Muscle layer of colon (tissue), 2 donors: Measurements from ENCODE around the gene CR1L.
"Not testable (repeated sequence)": the region's sequence is repeated elsewhere in the genome, so short reads cannot be mapped to it uniquely, and the experiment has no call there.

Experiments
- H3K27ac ChIP-seq: one replicate; pipeline ENCODE4 v1.7.0; 2013; ENCODE audit warnings: low read depth, mild to moderate bottlenecking, low read length, moderate library complexity
- H3K27me3 ChIP-seq, 2 donors: one replicate each; pipeline ENCODE4 v1.7.0; 2013; ENCODE audit warnings: low read length in 2 of 2, mild to moderate bottlenecking in 2 of 2; ENCODE audit not compliant: insufficient read depth in 2 of 2, control insufficient read depth in 1 of 2
- H3K36me3 ChIP-seq: one replicate; pipeline ENCODE4 v1.7.0; 2013; ENCODE audit warnings: mild to moderate bottlenecking, low read length; ENCODE audit not compliant: insufficient read depth
- H3K4me1 ChIP-seq: one replicate; pipeline ENCODE4 v1.7.0; 2013; ENCODE audit warnings: mild to moderate bottlenecking, low read length; ENCODE audit not compliant: insufficient read depth
- H3K4me3 ChIP-seq, 2 donors: one replicate each; pipeline ENCODE4 v1.7.0; 2013; ENCODE audit warnings: low read length in 2 of 2, low read depth in 1 of 2, mild to moderate bottlenecking in 1 of 2, moderate library complexity in 1 of 2
- H3K9ac ChIP-seq: one replicate; pipeline ENCODE4 v1.7.0; 2013; ENCODE audit warnings: low read length
- H3K9me3 ChIP-seq: one replicate; pipeline ENCODE4 v1.7.0; 2013; ENCODE audit warnings: mild to moderate bottlenecking, low read length
- donor health status: abdominal sarcoma.
- donor health status: Adenocarcinoma of cecum.

CR1L gene

GRCh38 chr1:207644852-207645634 lies at the start of gene CR1L:
TSS of gene CR1L (plus strand) at chr1:207645133. CDS start at chr1:207645234, 101 bp downstream.
- Histone ChIP-seq H3K4me3 (peak within 1 kb of the TSS; percentile 68 to 75), H3K27me3 (no peaks in the 10 kb centered on the region), H3K9ac (no peak within 1 kb of the TSS), H3K27ac (no peak within 1 kb of the TSS), H3K9me3 (no peaks in the 10 kb centered on the region), H3K36me3 (no peaks in the 10 kb centered on the region), H3K4me1 (peaks cover 6% of the 10 kb centered on the region)

GRCh38 chr1:207603777-207604176 lies 41.2 kb upstream of the CR1L start:
- no peak overlapping the region for H3K4me3 ChIP-seq
- no peaks in the 10 kb centered on the region for H3K4me1 ChIP-seq
- no peak overlapping the region for H3K27ac ChIP-seq
- H3K36me3 ChIP-seq = no peaks in the 10 kb centered on the region
- no peaks in the 10 kb centered on the region for H3K27me3 ChIP-seq
- H3K9me3 ChIP-seq = no peaks in the 10 kb centered on the region
- no peak overlapping the region for H3K9ac ChIP-seq

DNA sequence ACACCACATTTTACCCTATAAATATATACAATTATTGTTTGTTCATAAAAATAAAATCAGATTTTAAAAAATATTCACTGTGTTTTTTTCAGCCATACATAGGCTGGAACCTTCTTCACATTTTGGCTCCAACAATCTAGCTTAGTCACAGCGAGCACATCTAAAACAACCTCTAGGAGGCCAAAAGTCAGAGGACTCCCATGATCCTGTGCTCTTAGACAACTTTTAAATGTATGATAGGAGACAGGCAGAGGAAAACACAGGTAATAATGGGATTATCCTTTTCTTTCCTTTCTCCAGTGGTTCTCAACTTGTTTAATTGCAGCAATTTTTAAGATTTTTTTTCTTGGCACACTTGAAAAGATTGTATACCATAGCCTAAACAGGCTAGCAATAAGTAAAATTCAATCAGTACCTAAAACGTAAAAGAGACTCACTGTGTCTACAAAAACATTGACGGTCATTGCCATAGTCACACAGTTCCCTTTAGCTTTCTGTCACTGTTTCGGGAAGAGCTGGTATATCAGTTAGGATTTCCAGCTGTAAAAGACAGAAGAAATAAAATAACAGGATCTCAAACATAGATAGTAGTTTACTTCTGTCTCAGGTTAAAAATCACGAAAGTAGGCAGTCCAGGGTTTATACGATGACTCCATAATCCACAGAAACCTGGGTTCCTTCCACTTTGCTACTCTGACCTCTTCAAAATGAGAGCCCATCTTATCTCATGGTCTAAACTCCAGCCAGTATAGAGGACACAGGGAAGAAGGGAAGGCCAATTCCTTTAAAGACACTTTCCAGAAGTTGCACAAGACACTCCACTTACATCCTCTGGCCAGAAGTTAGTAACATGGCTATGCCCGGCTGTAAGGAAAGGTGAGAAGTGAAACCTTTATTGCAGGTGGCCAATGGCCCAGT lies 39.2 kb upstream of the CR1L start:
- H3K36me3 ChIP-seq = no peaks in the 10 kb centered on the region
- no peak overlapping the region for H3K27ac ChIP-seq
- no peak overlapping the region for H3K9ac ChIP-seq
- no peaks in the 10 kb centered on the region for H3K9me3 ChIP-seq
- H3K27me3 ChIP-seq = no peaks in the 10 kb centered on the region
- H3K4me1 ChIP-seq = no peaks in the 10 kb centered on the region
- no peak overlapping the region for H3K4me3 ChIP-seq

- no peaks in the 10 kb centered on the region for H3K27me3 ChIP-seq
- H3K4me1 ChIP-seq = no peaks in the 10 kb centered on the region
- no peak overlapping the region for H3K4me3 ChIP-seq
Measured at GRCh38 chr1:207606362-207606755, 38.6 kb upstream of the CR1L start.

DNA sequence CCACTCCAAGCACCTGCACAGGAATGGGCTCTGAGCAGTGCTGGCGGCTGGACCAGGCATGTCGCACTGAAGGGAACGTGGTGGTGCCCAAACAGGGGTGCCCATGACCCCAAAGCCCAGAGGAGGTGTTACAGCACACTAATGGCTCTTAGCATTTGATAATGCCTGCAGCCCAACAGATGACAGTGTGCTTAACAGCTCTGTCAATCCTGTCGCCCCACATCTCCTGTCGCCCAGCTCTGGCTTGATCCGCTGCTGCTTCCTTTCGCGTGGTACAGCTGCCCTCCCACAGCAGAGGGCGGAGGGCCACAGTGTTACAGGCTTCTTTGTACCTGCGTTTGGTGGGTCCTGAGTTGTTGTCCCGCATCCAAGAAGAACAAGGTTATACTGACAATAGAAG lies 32.2 kb upstream of the CR1L start:
- Histone ChIP-seq H3K9ac (no peak overlapping the region), H3K4me1 (no peaks in the 10 kb centered on the region), H3K27ac (no peak overlapping the region), H3K4me3 (no peak overlapping the region), H3K36me3 (no peaks in the 10 kb centered on the region), H3K9me3 (no peaks in the 10 kb centered on the region), H3K27me3 (no peaks in the 10 kb centered on the region)

More at GRCh38 chr1:207606362-207606755, 38.6 kb upstream of the CR1L start:
- Histone ChIP-seq H3K36me3 (no peaks in the 10 kb centered on the region), H3K27ac (no peak overlapping the region), H3K9me3 (no peaks in the 10 kb centered on the region), H3K9ac (no peak overlapping the region)

DNA sequence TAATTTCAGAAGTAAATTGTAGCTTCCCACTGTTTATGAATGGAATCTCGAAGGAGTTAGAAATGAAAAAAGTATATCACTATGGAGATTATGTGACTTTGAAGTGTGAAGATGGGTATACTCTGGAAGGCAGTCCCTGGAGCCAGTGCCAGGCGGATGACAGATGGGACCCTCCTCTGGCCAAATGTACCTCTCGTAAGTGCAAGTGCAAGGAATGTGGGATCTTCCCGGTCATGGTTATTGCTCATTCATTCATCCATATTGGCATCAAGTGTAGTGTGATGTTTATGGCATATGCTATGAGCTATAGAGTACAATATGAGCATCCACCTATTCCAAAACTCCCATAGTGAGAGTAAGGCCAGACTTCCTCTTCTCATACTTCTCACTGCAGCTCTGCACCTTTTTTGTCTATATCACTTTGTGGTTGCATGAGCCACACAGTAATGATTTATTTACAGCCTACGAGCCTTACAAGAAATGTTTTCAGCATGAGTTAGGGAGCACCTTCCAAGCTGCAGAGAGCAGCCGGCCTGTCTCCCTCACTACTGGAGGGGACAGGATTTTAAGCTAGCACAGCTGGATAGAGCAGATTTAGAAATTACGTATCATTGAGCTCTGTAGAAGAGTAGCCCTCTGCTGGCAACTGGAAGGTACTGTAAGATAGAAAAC lies 24.9 kb upstream of the CR1L start:
- H3K36me3 ChIP-seq = no peaks in the 10 kb centered on the region
- H3K4me3 ChIP-seq = no peak overlapping the region
- H3K9ac ChIP-seq = no peak overlapping the region
- H3K4me1 ChIP-seq = no peaks in the 10 kb centered on the region
- no peaks in the 10 kb centered on the region for H3K9me3 ChIP-seq
- no peaks in the 10 kb centered on the region for H3K27me3 ChIP-seq
- H3K27ac ChIP-seq = no peak overlapping the region

DNA sequence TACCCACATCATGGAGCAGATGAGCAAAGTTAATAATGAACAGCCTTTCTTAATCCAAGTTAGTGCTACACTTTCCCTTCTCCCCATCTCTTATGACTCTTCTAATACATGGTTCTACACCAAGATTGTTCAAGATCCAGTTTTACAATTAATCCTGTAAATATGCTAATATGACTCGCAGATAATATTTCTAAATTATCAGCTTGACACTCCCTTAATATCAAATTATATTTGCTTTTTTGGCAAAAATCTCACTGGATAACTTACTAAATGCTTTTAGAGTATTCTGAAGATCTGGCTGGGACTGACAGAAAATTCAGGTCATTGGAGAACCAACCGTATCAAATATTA lies 24.4 kb upstream of the CR1L start:
- no peak overlapping the region for H3K9ac ChIP-seq
- H3K4me3 ChIP-seq = no peak overlapping the region
- no peaks in the 10 kb centered on the region for H3K36me3 ChIP-seq
- no peaks in the 10 kb centered on the region for H3K9me3 ChIP-seq
- H3K4me1 ChIP-seq = no peaks in the 10 kb centered on the region
- no peak overlapping the region for H3K27ac ChIP-seq
- H3K27me3 ChIP-seq = no peaks in the 10 kb centered on the region

DNA sequence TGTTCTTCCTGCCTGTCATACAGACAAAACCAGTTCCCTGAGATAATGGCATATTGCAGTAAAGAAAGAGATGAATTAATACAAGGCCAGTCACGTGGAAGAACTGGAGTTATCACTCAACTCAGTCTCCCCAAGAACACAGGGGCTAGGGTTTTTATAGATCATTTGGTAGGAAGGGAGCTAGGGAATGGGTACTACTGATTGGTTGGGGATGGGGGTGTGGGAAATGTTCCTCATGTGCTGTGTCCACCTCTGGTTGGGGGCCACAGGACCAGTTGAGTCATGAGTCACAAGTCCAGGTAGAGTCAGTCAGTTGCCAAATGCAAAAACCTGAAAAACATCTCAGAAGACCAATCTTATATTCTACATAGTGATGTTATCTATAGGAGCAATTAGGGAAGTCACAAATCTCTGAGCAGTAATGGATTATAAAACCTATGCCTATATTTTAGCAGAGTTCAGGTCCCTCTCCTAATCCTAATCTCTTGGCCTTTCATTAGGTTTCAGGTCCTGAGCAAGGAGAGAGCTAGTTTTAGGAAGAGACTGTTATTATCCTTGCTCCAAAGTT lies 19.3 kb upstream of the CR1L start:
- H3K27me3 ChIP-seq, H3K9me3 ChIP-seq, H3K9ac ChIP-seq, H3K27ac ChIP-seq, H3K4me1 ChIP-seq, H3K36me3 ChIP-seq, H3K4me3 ChIP-seq: not testable (repeated sequence)

DNA sequence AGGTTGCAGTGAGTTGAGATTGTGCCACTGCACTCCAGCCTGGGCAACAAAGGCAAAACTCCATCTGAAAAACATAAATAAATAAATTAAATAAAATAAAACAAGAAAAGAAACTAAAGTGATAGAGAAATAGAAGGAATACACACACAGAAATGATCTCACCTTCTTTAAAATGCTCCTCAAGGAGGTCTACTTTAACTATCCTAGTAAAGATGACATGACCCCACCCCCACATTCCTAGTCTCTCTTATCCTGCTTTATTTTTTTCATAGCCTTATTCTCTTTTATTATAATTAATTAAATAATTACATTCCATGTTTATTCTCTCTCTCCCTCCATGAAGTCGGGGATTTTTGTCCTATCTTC lies 18.0 kb upstream of the CR1L start:
- Histone ChIP-seq H3K9me3 (no peaks in the 10 kb centered on the region), H3K36me3 (no peaks in the 10 kb centered on the region), H3K4me1 (no peaks in the 10 kb centered on the region), H3K27ac (no peak overlapping the region), H3K27me3 (no peaks in the 10 kb centered on the region), H3K9ac (no peak overlapping the region), H3K4me3 (no peak overlapping the region)

DNA sequence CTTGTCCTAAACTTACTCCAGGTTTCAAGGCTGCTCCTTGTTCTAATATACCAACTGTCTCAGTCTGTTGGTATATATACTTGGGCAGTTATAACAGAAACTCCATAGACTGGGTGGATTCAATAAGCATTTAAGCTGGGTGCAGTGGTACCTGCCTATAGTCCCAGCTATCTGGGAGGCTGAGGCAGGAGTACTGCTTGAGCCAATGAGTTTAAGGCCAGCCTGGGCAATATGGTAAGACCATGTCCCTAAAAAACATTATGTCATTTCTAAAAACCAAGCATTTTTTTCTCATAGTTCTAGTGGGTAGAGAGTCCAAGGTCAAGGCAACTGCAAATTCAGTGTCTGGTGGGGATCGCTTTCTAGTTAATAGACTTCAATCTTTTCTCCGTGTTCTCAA lies 17.4 kb upstream of the CR1L start:
- no peaks in the 10 kb centered on the region for H3K27me3 ChIP-seq
- H3K4me1 ChIP-seq = no peaks in the 10 kb centered on the region
- no peak overlapping the region for H3K9ac ChIP-seq
- no peaks in the 10 kb centered on the region for H3K9me3 ChIP-seq
- H3K27ac ChIP-seq = no peak overlapping the region
- no peak overlapping the region for H3K4me3 ChIP-seq
- H3K36me3 ChIP-seq = no peaks in the 10 kb centered on the region

DNA sequence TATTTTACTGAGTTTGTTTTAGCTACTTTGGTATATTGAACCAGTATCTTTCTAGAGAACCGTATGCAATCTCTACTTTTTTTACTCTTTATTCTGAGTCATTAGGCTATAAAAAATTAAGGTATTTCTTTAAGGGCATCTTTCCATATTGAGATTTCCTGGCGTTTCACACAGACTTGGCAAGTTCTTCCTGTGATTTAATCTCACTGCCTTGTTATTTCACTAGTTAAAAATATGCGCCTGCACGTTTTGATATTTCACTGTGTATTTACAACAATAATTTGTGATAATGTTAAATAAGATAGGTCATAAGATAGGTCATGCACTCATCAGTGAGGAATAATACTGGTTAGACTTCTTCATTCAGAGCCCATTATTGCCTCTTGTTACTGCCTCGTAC lies 16.2 kb upstream of the CR1L start:
- no peaks in the 10 kb centered on the region for H3K36me3 ChIP-seq
- no peak overlapping the region for H3K27ac ChIP-seq
- H3K27me3 ChIP-seq = no peaks in the 10 kb centered on the region
- no peaks in the 10 kb centered on the region for H3K4me1 ChIP-seq
- no peak overlapping the region for H3K4me3 ChIP-seq
- no peaks in the 10 kb centered on the region for H3K9me3 ChIP-seq
- H3K9ac ChIP-seq = no peak overlapping the region
